Neural cell (in vitro differentiated cells): ENCODE results near the gene MRGPRD. TPM values are rescaled to one million over a fixed set of nuclear protein-coding genes. Genes with fewer than 3 reads are reported as not detected.

Experiments
- H2AFZ ChIP-seq: fragments of 200-600, 300-800 bp; sonication (generic), shearing (Covaris generic); 2 replicates; pipeline ENCODE4 v1.6.0; 2014; ENCODE audit warnings: low read depth, mild to moderate bottlenecking, antibody characterized with exemption, low read length, moderate library complexity
- H3F3A ChIP-seq: fragments of 200-600 bp; shearing (Covaris generic); 2 replicates; pipeline ENCODE4 v1.6.1; 2016; ENCODE audit warnings: mild to moderate bottlenecking, moderate library complexity, mixed read lengths, antibody characterized with exemption, low read length; ENCODE audit not compliant: insufficient read depth, poor library complexity, severe bottlenecking
- H3K27ac ChIP-seq: fragments of 200-600, 300-800 bp; sonication (generic), shearing (Covaris generic); 2 replicates; pipeline ENCODE4 v1.5.1; 2014; ENCODE audit warnings: mild to moderate bottlenecking, low read length, moderate library complexity
- H3K27me3 ChIP-seq: fragments of 300-800, 200-600 bp; sonication (generic), shearing (Covaris generic); 2 replicates; pipeline ENCODE4 v1.6.0; 2014; ENCODE audit warnings: mild to moderate bottlenecking, low read depth, low read length, moderate library complexity; ENCODE audit not compliant: insufficient read depth
- H3K36me3 ChIP-seq: fragments of 300-800, 200-600 bp; sonication (generic), shearing (Covaris generic); 2 replicates; pipeline ENCODE4 v1.5.1; 2014; ENCODE audit warnings: mild to moderate bottlenecking, antibody characterized with exemption, low read length, moderate library complexity; ENCODE audit not compliant: insufficient read depth
- H3K4me2 ChIP-seq: fragments of 300-800, 200-600 bp; sonication (generic), shearing (Covaris generic); 2 replicates; pipeline ENCODE4 v1.6.0; 2014; ENCODE audit warnings: mild to moderate bottlenecking, low read length
- H3K4me3 ChIP-seq: fragments of 300-800, 200-600 bp; sonication (generic), shearing (Covaris generic); 2 replicates; pipeline ENCODE4 v1.5.1; 2014; ENCODE audit warnings: mild to moderate bottlenecking, low read length, moderate library complexity
- H3K79me2 ChIP-seq: fragments of 200-600 bp; shearing (Covaris generic); replicated peaks from 2 replicates; pipeline ENCODE4 v1.6.0; 2014; ENCODE audit warnings: mild to moderate bottlenecking, low read length, moderate library complexity; ENCODE audit not compliant: insufficient read depth
- H3K9ac ChIP-seq: fragments of 300-800, 200-600 bp; sonication (generic), shearing (Covaris generic); 2 replicates; pipeline ENCODE4 v1.6.1; 2016; ENCODE audit warnings: mild to moderate bottlenecking, low read length, mixed read lengths
- H3K9me2 ChIP-seq: fragments of 200-600 bp; shearing (Covaris generic); 2 replicates; pipeline ENCODE4 v1.6.1; 2016; ENCODE audit warnings: mild to moderate bottlenecking, low read length, mixed read lengths; ENCODE audit not compliant: insufficient read depth
- H3K9me3 ChIP-seq: fragments of 200-600, 300-800 bp; sonication (generic), shearing (Covaris generic); 2 replicates; pipeline ENCODE4 v1.6.1; 2016; ENCODE audit warnings: mild to moderate bottlenecking, mixed run types, low read length, moderate library complexity, mixed read lengths
- H4K20me1 ChIP-seq: fragments of 200-600 bp; shearing (Covaris generic); 2 replicates; pipeline ENCODE4 v1.6.1; 2016; ENCODE audit warnings: mild to moderate bottlenecking, mixed run types; ENCODE audit not compliant: insufficient read depth
- EP300 ChIP-seq: fragments of 450-650 bp; conservative IDR thresholded peaks from 2 replicates; pipeline ENCODE4 v1.6.1; 2014; ENCODE audit warnings: antibody characterized with exemption, mild to moderate bottlenecking, moderate library complexity; ENCODE audit not compliant: poor library complexity, severe bottlenecking
- EZH2 ChIP-seq: fragments of 200-600, 300-800 bp; shearing (Covaris generic), sonication (generic); IDR thresholded peaks from 2 replicates; pipeline ENCODE4 v1.6.1; 2014; ENCODE audit warnings: antibody characterized with exemption, low read length, borderline replicate concordance, mild to moderate bottlenecking; ENCODE audit not compliant: insufficient read depth, poor library complexity, severe bottlenecking
- MXI1 ChIP-seq: fragments of 450-650 bp; conservative IDR thresholded peaks from 2 replicates; pipeline ENCODE4 v1.6.1; 2014; ENCODE audit warnings: antibody characterized with exemption, mild to moderate bottlenecking; ENCODE audit not compliant: poor library complexity, severe bottlenecking
- RAD21 ChIP-seq: fragments of 450-650 bp; conservative IDR thresholded peaks from 2 replicates; pipeline ENCODE4 v1.6.1; 2014; ENCODE audit warnings: antibody characterized with exemption, mild to moderate bottlenecking, moderate library complexity
- SMC3 ChIP-seq: fragments of 450-650 bp; conservative IDR thresholded peaks from 2 replicates; pipeline ENCODE4 v1.6.1; 2014; ENCODE audit warnings: antibody characterized with exemption, mild to moderate bottlenecking, moderate library complexity; ENCODE audit not compliant: poor library complexity
- TAF1 ChIP-seq: IDR thresholded peaks from 2 replicates; pipeline ENCODE4 v1.6.1; 2012; ENCODE audit warnings: low read depth
- polyA minus RNA-seq: library from RNA; depleted of rRNA, polyadenylated mRNA; stranded (reverse); fragments of >200 nt; gene quantifications from 2 replicates; pipeline ENCODE4 v1.2.3, GENCODE V29; 2014
- polyA plus RNA-seq: library from polyadenylated mRNA; depleted of rRNA; stranded (reverse); fragments of >200 nt; gene quantifications from 2 replicates; pipeline ENCODE4 v1.2.3, GENCODE V29; 2014
- TF ChIP-seq, protein P1 (sequence below): IDR thresholded peaks from 2 replicates; pipeline ENCODE4 v1.6.1; 2012; ENCODE audit warnings: borderline replicate concordance
- TF ChIP-seq, protein P2 (sequence below): fragments of 450-650 bp; IDR thresholded peaks from 2 replicates; pipeline ENCODE4 v1.5.1; 2014; ENCODE audit warnings: antibody characterized with exemption, mild to moderate bottlenecking, moderate library complexity; ENCODE audit not compliant: poor library complexity, severe bottlenecking

The MRGPRD gene
- not detected in 2 replicates for polyA plus RNA-seq
- not detected in 2 replicates for polyA minus RNA-seq

- Histone ChIP-seq H3K4me2 (no peak within 1 kb of the TSS), H2AFZ (no peak within 1 kb of the TSS), H3K79me2 (no peaks in the 10 kb centered on the region), H3K27me3 (no peaks in the 10 kb centered on the region), H3K9me2 (no peaks in the 10 kb centered on the region), H3K27ac (no peak within 1 kb of the TSS), H3K9me3 (peaks cover 3% of the 10 kb centered on the region), H4K20me1 (no peaks in the 10 kb centered on the region), H3F3A (no peaks in the 10 kb centered on the region), H3K4me3 (no peak within 1 kb of the TSS), H3K36me3 (no peaks in the 10 kb centered on the region), H3K9ac (no peak within 1 kb of the TSS)
- TF ChIP-seq RAD21 (no peak), EZH2 (no peak), SMC3 (no peak), EP300 (no peak), MXI1 (no peak), TAF1 (no peak)
- TF ChIP-seq, protein P1, sequence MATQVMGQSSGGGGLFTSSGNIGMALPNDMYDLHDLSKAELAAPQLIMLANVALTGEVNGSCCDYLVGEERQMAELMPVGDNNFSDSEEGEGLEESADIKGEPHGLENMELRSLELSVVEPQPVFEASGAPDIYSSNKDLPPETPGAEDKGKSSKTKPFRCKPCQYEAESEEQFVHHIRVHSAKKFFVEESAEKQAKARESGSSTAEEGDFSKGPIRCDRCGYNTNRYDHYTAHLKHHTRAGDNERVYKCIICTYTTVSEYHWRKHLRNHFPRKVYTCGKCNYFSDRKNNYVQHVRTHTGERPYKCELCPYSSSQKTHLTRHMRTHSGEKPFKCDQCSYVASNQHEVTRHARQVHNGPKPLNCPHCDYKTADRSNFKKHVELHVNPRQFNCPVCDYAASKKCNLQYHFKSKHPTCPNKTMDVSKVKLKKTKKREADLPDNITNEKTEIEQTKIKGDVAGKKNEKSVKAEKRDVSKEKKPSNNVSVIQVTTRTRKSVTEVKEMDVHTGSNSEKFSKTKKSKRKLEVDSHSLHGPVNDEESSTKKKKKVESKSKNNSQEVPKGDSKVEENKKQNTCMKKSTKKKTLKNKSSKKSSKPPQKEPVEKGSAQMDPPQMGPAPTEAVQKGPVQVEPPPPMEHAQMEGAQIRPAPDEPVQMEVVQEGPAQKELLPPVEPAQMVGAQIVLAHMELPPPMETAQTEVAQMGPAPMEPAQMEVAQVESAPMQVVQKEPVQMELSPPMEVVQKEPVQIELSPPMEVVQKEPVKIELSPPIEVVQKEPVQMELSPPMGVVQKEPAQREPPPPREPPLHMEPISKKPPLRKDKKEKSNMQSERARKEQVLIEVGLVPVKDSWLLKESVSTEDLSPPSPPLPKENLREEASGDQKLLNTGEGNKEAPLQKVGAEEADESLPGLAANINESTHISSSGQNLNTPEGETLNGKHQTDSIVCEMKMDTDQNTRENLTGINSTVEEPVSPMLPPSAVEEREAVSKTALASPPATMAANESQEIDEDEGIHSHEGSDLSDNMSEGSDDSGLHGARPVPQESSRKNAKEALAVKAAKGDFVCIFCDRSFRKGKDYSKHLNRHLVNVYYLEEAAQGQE = no peak
Observed at GRCh38 chr11:68980776-68981065, at the start of gene MRGPRD. TSS of gene MRGPRD (minus strand) at chr11:68980986. CDS start at chr11:68980986, 0 bp downstream.

DNA sequence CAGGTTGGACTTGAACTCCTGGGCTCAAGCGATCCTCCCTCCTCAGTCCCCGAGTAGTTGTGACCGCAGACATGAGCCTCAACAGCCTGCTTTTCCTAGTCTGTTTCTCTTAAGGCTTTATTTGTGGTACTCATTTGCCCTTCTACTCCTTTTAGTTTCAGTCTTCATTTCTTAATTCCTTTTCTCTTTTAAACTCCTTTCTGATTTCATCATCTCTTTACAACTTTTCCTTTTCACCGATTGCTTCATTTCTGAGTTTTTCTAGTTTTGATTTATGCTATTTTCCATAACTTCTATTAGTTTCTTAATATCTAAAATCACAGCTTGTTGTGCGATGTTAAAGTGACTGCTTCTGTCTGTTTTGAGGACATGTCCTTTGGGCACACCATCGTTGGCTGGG is 49.5 kb upstream of the MRGPRD start:
- Histone ChIP-seq H3K4me2 (no peak overlapping the region), H3K27ac (no peak overlapping the region), H3K9me3 (no peaks in the 10 kb centered on the region), H3K79me2 (no peaks in the 10 kb centered on the region), H3K9me2 (no peaks in the 10 kb centered on the region), H3K9ac (no peak overlapping the region), H4K20me1 (no peaks in the 10 kb centered on the region), H3F3A (no peaks in the 10 kb centered on the region), H3K27me3 (no peaks in the 10 kb centered on the region), H2AFZ (no peak overlapping the region), H3K36me3 (no peaks in the 10 kb centered on the region), H3K4me3 (no peak overlapping the region)
- TF ChIP-seq, protein P1 = no peak
- TF ChIP-seq, protein P2, sequence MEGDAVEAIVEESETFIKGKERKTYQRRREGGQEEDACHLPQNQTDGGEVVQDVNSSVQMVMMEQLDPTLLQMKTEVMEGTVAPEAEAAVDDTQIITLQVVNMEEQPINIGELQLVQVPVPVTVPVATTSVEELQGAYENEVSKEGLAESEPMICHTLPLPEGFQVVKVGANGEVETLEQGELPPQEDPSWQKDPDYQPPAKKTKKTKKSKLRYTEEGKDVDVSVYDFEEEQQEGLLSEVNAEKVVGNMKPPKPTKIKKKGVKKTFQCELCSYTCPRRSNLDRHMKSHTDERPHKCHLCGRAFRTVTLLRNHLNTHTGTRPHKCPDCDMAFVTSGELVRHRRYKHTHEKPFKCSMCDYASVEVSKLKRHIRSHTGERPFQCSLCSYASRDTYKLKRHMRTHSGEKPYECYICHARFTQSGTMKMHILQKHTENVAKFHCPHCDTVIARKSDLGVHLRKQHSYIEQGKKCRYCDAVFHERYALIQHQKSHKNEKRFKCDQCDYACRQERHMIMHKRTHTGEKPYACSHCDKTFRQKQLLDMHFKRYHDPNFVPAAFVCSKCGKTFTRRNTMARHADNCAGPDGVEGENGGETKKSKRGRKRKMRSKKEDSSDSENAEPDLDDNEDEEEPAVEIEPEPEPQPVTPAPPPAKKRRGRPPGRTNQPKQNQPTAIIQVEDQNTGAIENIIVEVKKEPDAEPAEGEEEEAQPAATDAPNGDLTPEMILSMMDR = no peak
